IMR-90 (cell line): ENCODE measurements around the gene ASPHD2. TPM values are rescaled to one million over a fixed set of nuclear protein-coding genes. Genes with fewer than 3 reads are reported as not detected.

Experiments
- ATAC-seq: fragments of 200-7000 bp; cut with Tn5 transposase; 2 replicates; pipeline ENCODE4 v1.9.1; 2020; ENCODE audit warnings: low read depth, mild to moderate bottlenecking, moderate library complexity
- BruUV-seq: library from RNA; stranded (reverse); fragments of 400-500 nt; replicated peaks from 2 replicates; lab custom pipeline; 2021; lab: Mats Ljungman, UMichigan
- CTCF ChIA-PET: fragments of 300-600 bp; formaldehyde crosslinking; extraction: SDS; loops from one replicate; lab custom pipeline; 2021; ENCODE audit warnings: antibody characterized with exemption; lab: Yijun Ruan, JAX
- POLR2A ChIA-PET: fragments of 300-600 bp; sonication (Branson Sonifier 250); formaldehyde crosslinking; loops from one replicate; lab custom pipeline; 2022; ENCODE audit warnings: antibody characterized with exemption; ENCODE audit not compliant: unreplicated experiment; lab: Charles Lee
- DNase-seq: peaks from one replicate; pipeline ENCODE4 v3.0.0; 2013
- H2AFZ ChIP-seq: replicated peaks from 2 replicates; pipeline ENCODE3; 2013; ENCODE audit warnings: low read length, mild to moderate bottlenecking; ENCODE audit not compliant: poor library complexity
- H2AK5ac ChIP-seq: 2 replicates; pipeline ENCODE4 v1.6.1; 2013; ENCODE audit warnings: low read depth, low read length, inconsistent platforms
- H2AK9ac ChIP-seq: replicated peaks from 2 replicates; pipeline ENCODE3; 2013; ENCODE audit warnings: mild to moderate bottlenecking, low read depth, low read length, moderate library complexity; ENCODE audit not compliant: poor library complexity
- H2BK120ac ChIP-seq: 2 replicates; pipeline ENCODE4 v1.6.1; 2013; ENCODE audit warnings: low read depth, low read length, inconsistent platforms
- H2BK15ac ChIP-seq: 3 replicates; pipeline ENCODE4 v1.6.1; 2013; ENCODE audit warnings: low read depth, low read length, inconsistent platforms
- H2BK20ac ChIP-seq: 2 replicates; pipeline ENCODE4 v1.6.1; 2013; ENCODE audit warnings: low read depth, mild to moderate bottlenecking, inconsistent platforms, low read length, moderate library complexity
- H2BK5ac ChIP-seq: 2 replicates; pipeline ENCODE4 v1.6.1; 2013; ENCODE audit warnings: mild to moderate bottlenecking, low read depth, low read length, inconsistent platforms; ENCODE audit not compliant: poor library complexity, severe bottlenecking
- H3K14ac ChIP-seq: replicated peaks from 2 replicates; pipeline ENCODE4 v1.6.1; 2013; ENCODE audit warnings: low read depth, low read length, inconsistent platforms
- H3K18ac ChIP-seq: 2 replicates; pipeline ENCODE4 v1.6.1; 2013; ENCODE audit warnings: low read depth, low read length, control low read depth
- H3K23ac ChIP-seq: 2 replicates; pipeline ENCODE4 v1.6.1; 2013; ENCODE audit warnings: low read depth, low read length, inconsistent platforms
- H3K27ac ChIP-seq: 2 replicates; pipeline ENCODE4 v1.5.1; 2013; ENCODE audit warnings: mild to moderate bottlenecking, control low read depth, low read length; ENCODE audit not compliant: insufficient read depth
- H3K27me3 ChIP-seq: 2 replicates; pipeline ENCODE4 v1.6.1; 2013; ENCODE audit warnings: low read length; ENCODE audit not compliant: control insufficient read depth, insufficient read depth
- H3K36me3 ChIP-seq: 2 replicates; pipeline ENCODE4 v1.6.1; 2013; ENCODE audit warnings: low read length, mixed read lengths; ENCODE audit not compliant: control insufficient read depth, insufficient read depth
- H3K4ac ChIP-seq: 2 replicates; pipeline ENCODE4 v1.6.1; 2013; ENCODE audit warnings: low read depth, low read length, inconsistent platforms
- H3K4me1 ChIP-seq: 2 replicates; pipeline ENCODE4 v1.6.1; 2013; ENCODE audit warnings: low read length, mixed read lengths; ENCODE audit not compliant: control insufficient read depth, insufficient read depth
- H3K4me2 ChIP-seq: 2 replicates; pipeline ENCODE4 v1.6.1; 2013; ENCODE audit warnings: low read depth, mild to moderate bottlenecking, control low read depth, low read length, moderate library complexity
- H3K4me3 ChIP-seq: 2 replicates; pipeline ENCODE4 v1.5.1; 2013; ENCODE audit warnings: low read depth, mild to moderate bottlenecking, control low read depth, low read length, moderate library complexity; ENCODE audit not compliant: insufficient read depth
- H3K56ac ChIP-seq: 2 replicates; pipeline ENCODE4 v1.6.1; 2013; ENCODE audit warnings: low read length, inconsistent platforms; ENCODE audit not compliant: insufficient read depth; ENCODE audit errors: extremely low read depth
- H3K79me1 ChIP-seq, 2 experiments: 2 replicates each; pipeline ENCODE4 v1.6.1; 2013; ENCODE audit warnings: low read length in 2 of 2, inconsistent platforms in 1 of 2, low read depth in 1 of 2
- H3K9ac ChIP-seq: 2 replicates; pipeline ENCODE4 v1.6.1; 2013; ENCODE audit warnings: low read depth, low read length, control low read depth
- H3K9me1 ChIP-seq: 2 replicates; pipeline ENCODE4 v1.6.1; 2013; ENCODE audit warnings: low read length, inconsistent platforms; ENCODE audit not compliant: insufficient read depth
- H3K9me3 ChIP-seq: 2 replicates; pipeline ENCODE4 v1.6.1; 2013; ENCODE audit warnings: low read length; ENCODE audit not compliant: control insufficient read depth, insufficient read depth
- H4K20me1 ChIP-seq: 2 replicates; pipeline ENCODE4 v1.6.1; 2013; ENCODE audit warnings: low read length, inconsistent platforms; ENCODE audit not compliant: insufficient read depth
- H4K5ac ChIP-seq: 2 replicates; pipeline ENCODE4 v1.6.1; 2013; ENCODE audit warnings: mild to moderate bottlenecking, low read depth, low read length, control low read depth
- H4K8ac ChIP-seq, 2 experiments: 2 replicates each; pipeline ENCODE4 v1.6.1; 2013; ENCODE audit warnings: low read depth in 2 of 2, low read length in 2 of 2, control low read depth in 1 of 2, inconsistent platforms in 1 of 2
- H4K91ac ChIP-seq: 2 replicates; pipeline ENCODE4 v1.6.1; 2013; ENCODE audit warnings: low read depth, low read length, inconsistent platforms; ENCODE audit not compliant: insufficient read depth
- BHLHE40 ChIP-seq: fragments of 150-350 bp; IDR thresholded peaks from 2 replicates; pipeline ENCODE4 v1.6.1; 2016; ENCODE audit warnings: mild to moderate bottlenecking, low read depth, low read length
- CEBPB ChIP-seq: IDR thresholded peaks from 2 replicates; pipeline ENCODE4 v1.6.1; 2012; ENCODE audit warnings: low read depth, low read length, improper control_type of control experiment
- CHD1 ChIP-seq: IDR thresholded peaks from 2 replicates; pipeline ENCODE4 v1.6.1; 2012; ENCODE audit warnings: low read depth, low read length, improper control_type of control experiment
- CTCF ChIP-seq: conservative IDR thresholded peaks from 2 replicates; pipeline ENCODE4 v1.5.1; 2012; ENCODE audit warnings: mild to moderate bottlenecking, low read depth, low read length, improper control_type of control experiment
- ELK1 ChIP-seq: fragments of 150-350 bp; IDR thresholded peaks from 2 replicates; pipeline ENCODE4 v1.6.1; 2016; ENCODE audit warnings: low read depth, mild to moderate bottlenecking, low read length, moderate library complexity, borderline replicate concordance
- FOS ChIP-seq: fragments of 150-350 bp; IDR thresholded peaks from 2 replicates; pipeline ENCODE4 v1.6.1; 2016; ENCODE audit warnings: low read depth, low read length
- MAFK ChIP-seq: IDR thresholded peaks from 2 replicates; pipeline ENCODE4 v1.6.1; 2012; ENCODE audit warnings: low read depth, low read length, improper control_type of control experiment
- MXI1 ChIP-seq: IDR thresholded peaks from 2 replicates; pipeline ENCODE4 v1.6.1; 2012; ENCODE audit warnings: low read depth, mild to moderate bottlenecking, low read length, moderate library complexity, borderline replicate concordance
- NFE2L2 ChIP-seq: fragments of 150-350 bp; IDR thresholded peaks from 2 replicates; pipeline ENCODE4 v1.6.1; 2016; ENCODE audit warnings: low read depth, mild to moderate bottlenecking, low read length
- POLR2A ChIP-seq: IDR thresholded peaks from 2 replicates; pipeline ENCODE4 v1.6.1; 2012; ENCODE audit warnings: mild to moderate bottlenecking, low read depth, low read length
- RAD21 ChIP-seq: IDR thresholded peaks from 2 replicates; pipeline ENCODE4 v1.6.1; 2012; ENCODE audit warnings: low read length, improper control_type of control experiment
- RCOR1 ChIP-seq: IDR thresholded peaks from 2 replicates; pipeline ENCODE4 v1.6.1; 2012; ENCODE audit warnings: mild to moderate bottlenecking, low read length, improper control_type of control experiment; ENCODE audit not compliant: insufficient replicate concordance
- RFX5 ChIP-seq: IDR thresholded peaks from 2 replicates; pipeline ENCODE4 v1.8.0; 2012; ENCODE audit warnings: low read depth, mild to moderate bottlenecking, low read length, moderate library complexity
- SMC3 ChIP-seq: fragments of 150-350 bp; IDR thresholded peaks from 2 replicates; pipeline ENCODE4 v1.6.1; 2016; ENCODE audit warnings: low read depth, mild to moderate bottlenecking, antibody characterized with exemption, low read length, moderate library complexity
- USF2 ChIP-seq: fragments of 150-350 bp; IDR thresholded peaks from 2 replicates; pipeline ENCODE4 v1.6.1; 2017; ENCODE audit warnings: mild to moderate bottlenecking, antibody characterized with exemption, low read length, low read depth
- WGBS, 2 experiments: methylation state at CpG; one replicate each; pipeline versions ENCODE4 v1.1.5 to v1.1.7; 2013; ENCODE audit warnings: missing lambda C conversion rate in 2 of 2; ENCODE audit not compliant: insufficient read length in 1 of 2; ENCODE audit errors: extremely low coverage in 2 of 2; 5-methylcytosine and 5-hydroxymethylcytosine counted together
- dilution Hi-C: fragments of 300-500 bp; cut with HindIII; formaldehyde crosslinking; loops from one replicate; pipeline ENCODE4 v1.14.3; 2018; ENCODE audit warnings: low sequenced_read_pairs; ENCODE audit not compliant: unreplicated experiment
- in situ Hi-C: fragments of 300-500 bp; cut with MboI; formaldehyde crosslinking; loops from 3 replicates; pipeline ENCODE4 v1.14.3; 2019; ENCODE audit warnings: low sequenced_read_pairs, inconsistent platforms, mixed read lengths
- intact Hi-C: fragments of 100-400 bp; cut with micrococcal nuclease; formaldehyde crosslinking; loops from 2 replicates; pipeline ENCODE4 v1.10.0; 2022
- polyA plus RNA-seq, 3 experiments: library from polyadenylated mRNA; depleted of rRNA; stranded (reverse); fragments of >200 nt; gene quantifications; 2 replicates each; pipeline ENCODE4 v1.2.3, GENCODE V29; 2012; ENCODE audit warnings: low replicate concordance in 1 of 3
- total RNA-seq: library from RNA; depleted of rRNA; stranded (reverse); fragments of >200 nt; gene quantifications from 2 replicates; pipeline ENCODE4 v1.2.3, GENCODE V29; 2012

ASPHD2 gene
- total and polyA plus RNA-seq, 2 of the 4 experiments (the other 2 are of a cell fraction), result 1.3 to 1.4 TPM

- H2AFZ ChIP-seq, result no peak overlapping the region
- no peak overlapping the region for H3K4me2 ChIP-seq
- H3K27me3 ChIP-seq, result no peaks in the 10 kb centered on the region
- no peak overlapping the region for H2AK5ac ChIP-seq
- dilution Hi-C loops (no loop called here), intact Hi-C loops (no loop called here), in situ Hi-C loops (no loop called here)
- H4K8ac ChIP-seq, result no peak overlapping the region
- H3K9me3 ChIP-seq, result no peaks in the 10 kb centered on the region
- no peak overlapping the region for H2BK20ac ChIP-seq
- H2AK9ac ChIP-seq, result no peak overlapping the region
- BruUV-seq, result no TSS peak
- H3K23ac ChIP-seq, result no peak overlapping the region
- H3K4me1 ChIP-seq, result no peaks in the 10 kb centered on the region
- no peak overlapping the region for H4K5ac ChIP-seq
- H3K27ac ChIP-seq, result no peak overlapping the region
- POLR2A ChIA-PET, result no interaction called here
- no peak overlapping the region for H2BK5ac ChIP-seq
- CTCF ChIA-PET, result interaction anchor here (0.6 to 0.7 kb wide), 2 partner anchors 42 to 725 kb away, joined by 3 to 9 read pairs; no protein-coding TSS in a partner anchor
- no peak overlapping the region for H3K18ac ChIP-seq
- no peak for ATAC-seq
- no peak overlapping the region for H3K4ac ChIP-seq
- H3K36me3 ChIP-seq, result no peaks in the 10 kb centered on the region; the same call in 1 of the 2 replicates
- no peak overlapping the region for H3K14ac ChIP-seq
- WGBS, 2 experiments, result 69% methylated on average over 2 of the region's 11 CpGs; no CpG with 5 or more reads in 1 of the 2 experiments
- no peak overlapping the region for H3K4me3 ChIP-seq
- no peaks in the 10 kb centered on the region for H3K79me1 ChIP-seq
- no peak overlapping the region for H3K56ac ChIP-seq
- H4K91ac ChIP-seq, result no peak overlapping the region
- no peak for DNase-seq
- H3K9me1 ChIP-seq, result no peaks in the 10 kb centered on the region
- no peak overlapping the region for H3K9ac ChIP-seq
- TF ChIP-seq BHLHE40 (no peak), CEBPB (no peak), NFE2L2 (no peak), FOS (no peak), USF2 (no peak), RAD21 (no peak), MXI1 (no peak), RCOR1 (no peak), SMC3 (no peak), RFX5 (no peak), CHD1 (no peak), CTCF (no peak), ELK1 (no peak), MAFK (no peak), POLR2A (no peak)
- H2BK15ac ChIP-seq, result no peak overlapping the region
- H4K20me1 ChIP-seq, result no peaks in the 10 kb centered on the region
- no peak overlapping the region for H2BK120ac ChIP-seq
Measured at GRCh38 chr22:26436903-26437515, 7.9 kb downstream of the ASPHD2 start.
